Measurements from ENCODE around the gene LAIR2.

DNA sequence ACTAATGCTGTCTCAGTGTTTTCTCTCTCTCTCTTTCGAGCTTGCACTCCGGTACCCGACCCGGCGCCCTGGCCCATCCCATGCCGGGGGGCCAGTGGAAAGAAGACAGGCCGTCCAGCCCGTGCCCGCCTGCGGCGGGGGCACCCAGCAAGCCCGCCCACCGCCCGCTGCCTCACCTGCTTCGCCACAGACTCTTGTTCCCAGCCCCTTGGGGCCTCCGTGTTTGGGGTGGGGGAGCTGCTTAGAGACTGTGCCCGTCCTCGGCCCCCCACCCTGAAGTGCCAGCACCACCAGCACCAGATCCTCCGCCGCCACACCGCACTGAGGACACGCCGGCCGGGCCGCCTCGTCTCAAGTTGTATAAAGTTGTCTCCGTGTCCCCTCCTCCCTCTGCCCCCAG, 41.4 kb upstream of the LAIR2 start:
- TF ChIP-seq POLR2AphosphoS5 (IDR thresholded peaks at IDR 0.05; ENCODE audit: low read depth) (no peak), EZH2phosphoT487 (IDR thresholded peaks at IDR 0.05; ENCODE audit: unreplicated experiment) (no peak)
